Cardiac fibroblast (primary cell): ENCODE data around the gene GNG12.
A peak's percentile ranks its signal among the peaks of the same experiment; 100 is the strongest.

Experiments used
- DNase-seq, 2 donors: peaks; one replicate each; pipeline versions ENCODE4 v3.0.0 to v3.0.0-alpha.2; 2010; ENCODE audit warnings: low read depth in 2 of 2
- H3K4me3 ChIP-seq, 2 donors: replicated peaks in 1 of 2; 1 replicate in 1 of 2; 2 replicates in 1 of 2; pipeline ENCODE4 v1.5.1; 2011; ENCODE audit warnings: low read depth in 2 of 2, low read length in 2 of 2, mild to moderate bottlenecking in 2 of 2, moderate library complexity in 1 of 2
- TF ChIP-seq, protein P1 (sequence below): IDR thresholded peaks from one replicate; pipeline ENCODE4 v1.5.1; 2011; ENCODE audit warnings: low read depth, mild to moderate bottlenecking, low read length, inconsistent platforms

GNG12 gene

DNA sequence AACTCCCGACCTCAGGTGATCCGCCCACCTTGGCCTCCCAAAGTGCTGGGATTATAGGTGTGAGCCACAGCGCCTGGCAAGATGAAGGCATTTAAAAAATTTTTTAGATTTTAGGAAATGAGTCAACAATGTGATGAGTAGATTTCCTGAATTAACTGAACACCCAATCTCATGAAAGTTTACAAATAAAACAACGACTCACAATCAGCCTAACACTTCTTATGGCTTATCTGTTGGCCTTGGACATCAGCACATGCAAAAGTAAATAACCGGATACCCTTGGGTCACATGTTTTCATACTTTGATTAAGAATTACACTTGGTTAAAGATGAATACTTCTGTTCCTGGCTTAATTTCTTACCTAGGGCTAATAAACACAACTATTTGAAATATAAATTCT lies 3.0 kb downstream of the GNG12 start:
- TF ChIP-seq, protein P1, sequence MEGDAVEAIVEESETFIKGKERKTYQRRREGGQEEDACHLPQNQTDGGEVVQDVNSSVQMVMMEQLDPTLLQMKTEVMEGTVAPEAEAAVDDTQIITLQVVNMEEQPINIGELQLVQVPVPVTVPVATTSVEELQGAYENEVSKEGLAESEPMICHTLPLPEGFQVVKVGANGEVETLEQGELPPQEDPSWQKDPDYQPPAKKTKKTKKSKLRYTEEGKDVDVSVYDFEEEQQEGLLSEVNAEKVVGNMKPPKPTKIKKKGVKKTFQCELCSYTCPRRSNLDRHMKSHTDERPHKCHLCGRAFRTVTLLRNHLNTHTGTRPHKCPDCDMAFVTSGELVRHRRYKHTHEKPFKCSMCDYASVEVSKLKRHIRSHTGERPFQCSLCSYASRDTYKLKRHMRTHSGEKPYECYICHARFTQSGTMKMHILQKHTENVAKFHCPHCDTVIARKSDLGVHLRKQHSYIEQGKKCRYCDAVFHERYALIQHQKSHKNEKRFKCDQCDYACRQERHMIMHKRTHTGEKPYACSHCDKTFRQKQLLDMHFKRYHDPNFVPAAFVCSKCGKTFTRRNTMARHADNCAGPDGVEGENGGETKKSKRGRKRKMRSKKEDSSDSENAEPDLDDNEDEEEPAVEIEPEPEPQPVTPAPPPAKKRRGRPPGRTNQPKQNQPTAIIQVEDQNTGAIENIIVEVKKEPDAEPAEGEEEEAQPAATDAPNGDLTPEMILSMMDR: no peak
- peak; percentile 53 to 68 for DNase-seq
- H3K4me3 ChIP-seq: peak overlapping the region in 1 of 2 donors; percentile 85

DNA sequence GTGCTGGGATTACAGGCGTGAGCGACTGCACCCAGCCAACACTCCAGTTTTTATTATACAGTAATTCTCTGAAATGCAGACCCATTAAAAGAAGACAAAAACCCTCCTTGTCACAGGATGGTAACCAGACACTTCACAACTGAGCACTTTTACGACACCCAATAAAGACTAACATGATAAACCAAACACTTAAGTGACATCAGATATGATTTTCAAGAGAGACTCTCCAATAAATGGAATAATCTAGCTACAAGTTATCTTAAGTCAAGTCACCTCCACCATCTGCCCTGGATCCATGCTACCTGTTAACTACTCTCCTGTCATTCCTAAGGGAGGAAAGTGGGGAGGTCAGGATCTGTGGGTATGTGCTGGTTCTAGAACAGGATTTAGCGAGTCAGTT lies 5.6 kb downstream of the GNG12 start:
- TF ChIP-seq, protein P1: no peak
- H3K4me3 ChIP-seq: no peak overlapping the region
- DNase-seq: no peak

DNA sequence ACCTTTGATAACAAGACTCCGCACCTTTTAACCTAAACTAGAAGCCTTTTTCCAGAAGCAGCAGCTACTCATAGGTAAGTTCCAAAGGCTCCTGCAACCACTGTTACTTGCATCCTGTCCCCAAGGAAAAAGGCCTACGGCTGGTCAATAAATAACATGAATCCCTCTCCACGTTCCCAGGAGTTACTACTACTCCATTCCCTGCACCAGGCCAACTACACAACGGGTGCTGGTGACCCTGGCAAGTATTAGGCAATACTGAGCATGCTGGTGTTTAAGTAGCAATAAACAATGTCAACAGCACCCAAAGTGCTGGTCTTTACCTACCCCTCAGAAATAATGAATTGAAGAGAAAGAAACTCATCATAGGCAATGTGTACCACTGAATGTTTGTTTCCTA lies 7.7 kb downstream of the GNG12 start:
- no peak for DNase-seq
- TF ChIP-seq, protein P1: no peak
- H3K4me3 ChIP-seq: no peak overlapping the region

DNA sequence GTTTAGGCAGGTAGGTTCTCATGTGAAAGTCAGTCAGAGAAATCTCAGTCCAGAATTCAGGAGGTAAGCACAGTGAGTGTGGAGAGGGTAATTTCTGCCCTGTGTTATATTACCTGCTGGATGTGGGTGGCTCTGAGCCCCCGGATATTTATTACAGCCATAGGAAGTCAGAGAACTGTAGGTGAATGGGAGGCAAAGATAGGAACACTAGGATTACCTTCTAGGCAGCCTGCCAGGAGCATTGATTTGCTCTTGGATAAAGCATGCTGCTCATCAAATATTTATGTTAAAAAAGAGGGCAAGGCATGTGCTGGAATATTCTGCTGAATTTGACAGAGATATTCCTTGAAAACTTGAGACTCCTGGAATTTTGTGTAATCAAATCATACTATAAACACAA lies 8.5 kb downstream of the GNG12 start:
- no peak overlapping the region for H3K4me3 ChIP-seq
- no peak for DNase-seq
- TF ChIP-seq, protein P1: no peak

DNA sequence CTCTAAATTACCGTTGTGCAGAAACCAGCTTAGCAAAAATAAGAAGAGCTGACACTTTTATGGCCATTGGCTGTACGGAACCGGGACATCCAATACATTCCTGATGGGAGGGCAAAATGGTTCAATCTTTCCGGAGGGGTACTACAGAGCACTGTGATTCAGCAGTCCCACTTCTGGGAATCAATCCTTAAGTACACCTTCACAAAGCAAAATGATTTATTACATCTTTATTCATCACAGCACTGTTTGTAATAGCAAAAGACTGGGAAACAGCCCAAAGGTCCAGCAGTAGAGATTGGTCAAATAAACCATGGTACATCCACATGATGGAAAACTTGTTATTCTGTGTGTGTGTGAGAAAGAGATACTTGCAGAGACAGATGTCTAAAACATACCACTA lies 9.7 kb downstream of the GNG12 start:
- TF ChIP-seq, protein P1: no peak
- H3K4me3 ChIP-seq: no peak overlapping the region
- no peak for DNase-seq

DNA sequence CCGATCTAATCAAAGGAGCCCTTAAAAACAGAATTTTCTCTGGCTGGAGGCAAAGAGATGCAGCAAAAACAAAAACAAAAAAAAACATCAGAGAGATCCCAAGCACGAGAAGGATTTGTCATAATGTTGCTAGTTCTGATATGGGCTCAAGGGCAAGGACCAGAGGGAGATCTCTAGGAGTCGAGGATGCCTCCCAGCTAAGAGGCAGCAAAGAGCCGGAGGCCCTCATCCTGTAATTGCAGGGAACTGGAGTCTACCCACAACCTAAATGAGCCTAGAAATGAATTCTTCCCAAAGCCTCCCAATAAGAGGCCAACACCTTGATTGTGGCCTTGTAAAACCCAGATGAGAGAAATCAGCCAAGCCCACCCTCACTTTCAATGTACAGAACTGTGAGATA lies 12.0 kb downstream of the GNG12 start:
- DNase-seq: no peak
- H3K4me3 ChIP-seq: no peak overlapping the region
- TF ChIP-seq, protein P1: no peak

DNA sequence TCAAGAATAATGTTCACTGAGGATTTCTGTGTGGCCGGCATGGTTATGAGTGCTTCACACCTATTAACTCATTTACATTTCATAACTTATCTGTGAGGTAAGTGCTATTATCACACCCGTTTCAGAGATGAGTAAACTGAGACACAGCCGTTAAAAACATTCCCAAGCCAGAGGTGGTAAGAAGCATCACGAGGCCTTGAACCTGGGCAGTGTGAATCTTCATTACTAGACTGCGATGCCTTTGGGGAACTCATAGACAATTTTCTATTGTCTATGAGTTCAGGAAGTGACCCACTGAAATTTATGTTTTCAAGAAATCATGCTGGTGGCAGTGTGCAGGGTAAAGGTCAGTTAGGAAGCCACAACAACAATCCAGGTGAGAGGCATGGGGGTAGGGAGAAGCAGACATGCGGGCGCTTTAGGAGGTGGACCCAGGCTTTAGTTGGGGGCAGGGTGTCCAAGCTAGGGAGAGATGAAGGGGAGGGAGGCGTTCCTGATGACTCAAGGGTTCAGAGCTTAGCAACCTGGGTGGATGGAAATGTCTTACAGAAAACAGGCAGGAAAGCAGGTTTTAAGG lies 14.5 kb downstream of the GNG12 start:
- no peak for DNase-seq
- TF ChIP-seq, protein P1: no peak
- no peak overlapping the region for H3K4me3 ChIP-seq
